Fibroblast of lung (primary cell): ENCODE results near the gene HABP2. TPM values are rescaled to one million over a fixed set of nuclear protein-coding genes. Genes with fewer than 3 reads are reported as not detected.

Source experiments
- DNase-seq, 2 donors: peaks; one replicate each; pipeline versions ENCODE4 v3.0.0 to v3.0.0-alpha.2; 2010; ENCODE audit warnings: low read depth in 2 of 2
- H2AFZ ChIP-seq: 2 replicates; pipeline ENCODE4 v1.5.1; 2012; ENCODE audit warnings: low read length, control low read depth, inconsistent platforms
- H3K27ac ChIP-seq: 2 replicates; pipeline ENCODE4 v1.5.1; 2011; ENCODE audit warnings: low read length, control low read depth; ENCODE audit not compliant: insufficient read depth
- H3K27me3 ChIP-seq: 2 replicates; pipeline ENCODE4 v1.5.1; 2011; ENCODE audit warnings: mild to moderate bottlenecking, low read length; ENCODE audit not compliant: control insufficient read depth, insufficient read depth
- H3K36me3 ChIP-seq: 2 replicates; pipeline ENCODE4 v1.5.1; 2011; ENCODE audit warnings: low read length; ENCODE audit not compliant: control insufficient read depth, insufficient read depth
- H3K4me1 ChIP-seq: 2 replicates; pipeline ENCODE4 v1.5.1; 2011; ENCODE audit warnings: low read length; ENCODE audit not compliant: control insufficient read depth, insufficient read depth; ENCODE audit errors: extremely low read depth
- H3K4me2 ChIP-seq: 2 replicates; pipeline ENCODE4 v1.5.1; 2011; ENCODE audit warnings: low read length, control low read depth; ENCODE audit not compliant: insufficient read depth; ENCODE audit errors: extremely low read depth
- H3K4me3 ChIP-seq, 4 experiments: fragments of 200-600 bp in 1 of 4; sonication (generic) in 1 of 4; replicated peaks in 1 of 4; 2 replicates each; pipeline ENCODE4 v1.5.1; 2011 to 2016; ENCODE audit warnings: low read length in 4 of 4, low read depth in 3 of 4, mild to moderate bottlenecking in 3 of 4, control low read depth in 2 of 4, inconsistent platforms in 1 of 4, mixed read lengths in 1 of 4; ENCODE audit not compliant: insufficient read depth in 1 of 4; ENCODE audit errors: control extremely low read depth in 1 of 4
- H3K79me2 ChIP-seq: 2 replicates; pipeline ENCODE4 v1.5.1; 2012; ENCODE audit warnings: mild to moderate bottlenecking, low read length, inconsistent platforms; ENCODE audit not compliant: control insufficient read depth, insufficient read depth
- H3K9ac ChIP-seq: 2 replicates; pipeline ENCODE4 v1.5.1; 2011; ENCODE audit warnings: mild to moderate bottlenecking, low read length, control low read depth; ENCODE audit not compliant: insufficient read depth
- H3K9me3 ChIP-seq: 2 replicates; pipeline ENCODE4 v1.5.1; 2012; ENCODE audit warnings: low read depth, low read length; ENCODE audit not compliant: control insufficient read depth, insufficient read depth
- H4K20me1 ChIP-seq: 2 replicates; pipeline ENCODE4 v1.5.1; 2011; ENCODE audit warnings: low read length; ENCODE audit not compliant: control insufficient read depth, insufficient read depth; ENCODE audit errors: extremely low read depth
- EZH2 ChIP-seq: IDR thresholded peaks from 2 replicates; pipeline ENCODE4 v1.5.1; 2012; ENCODE audit warnings: low read length, control low read depth, mild to moderate bottlenecking; ENCODE audit errors: missing control alignments
- polyA plus RNA-seq, 2 donors: library from polyadenylated mRNA; depleted of rRNA in 1 of 2; stranded (reverse) in 1 of 2; unstranded in 1 of 2; fragments of >200 nt; gene quantifications; 2 replicates each; pipeline ENCODE4 v1.2.1, GENCODE V29; 2011 to 2012; ENCODE audit warnings: missing spikeins in 1 of 2
- total RNA-seq: library from RNA; depleted of rRNA; stranded (reverse); fragments of >200 nt; gene quantifications from 2 replicates; pipeline ENCODE4 v1.2.1, GENCODE V29; 2014
- TF ChIP-seq, protein P1 (sequence below), 2 donors: IDR thresholded peaks in 1 of 2; conservative IDR thresholded peaks in 1 of 2; 1 replicate in 1 of 2; 2 replicates in 1 of 2; pipeline ENCODE4 v1.5.1; 2011 to 2012; ENCODE audit warnings: low read length in 2 of 2, control low read depth in 1 of 2, inconsistent platforms in 1 of 2, low read depth in 1 of 2, mild to moderate bottlenecking in 1 of 2

HABP2 gene
- total and polyA plus RNA-seq, 2 donors (not counting 1 experiment from before 2014, with no cell fraction given) = not detected

DNA sequence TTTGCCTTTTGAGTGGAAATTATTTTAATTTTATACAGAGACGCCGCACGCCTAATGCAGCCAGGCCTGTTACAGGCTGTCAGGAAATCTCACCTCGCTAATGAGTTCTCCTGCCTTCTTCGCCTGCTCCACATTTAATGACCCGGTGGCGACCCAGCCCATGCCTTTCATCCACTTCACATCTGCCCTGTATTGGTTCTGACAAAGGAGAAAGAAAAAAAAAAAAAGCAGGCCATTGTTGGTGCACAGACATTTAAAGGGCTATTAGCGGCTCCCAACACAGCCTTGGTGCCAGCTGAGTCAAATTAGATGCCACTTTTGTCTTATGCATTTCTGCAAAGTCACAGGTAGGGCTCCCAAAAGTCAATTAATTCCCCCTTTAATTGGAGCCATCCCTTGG, 67.7 kb downstream of the HABP2 start:
- no peak overlapping the region for H3K9ac ChIP-seq
- TF ChIP-seq, protein P1, sequence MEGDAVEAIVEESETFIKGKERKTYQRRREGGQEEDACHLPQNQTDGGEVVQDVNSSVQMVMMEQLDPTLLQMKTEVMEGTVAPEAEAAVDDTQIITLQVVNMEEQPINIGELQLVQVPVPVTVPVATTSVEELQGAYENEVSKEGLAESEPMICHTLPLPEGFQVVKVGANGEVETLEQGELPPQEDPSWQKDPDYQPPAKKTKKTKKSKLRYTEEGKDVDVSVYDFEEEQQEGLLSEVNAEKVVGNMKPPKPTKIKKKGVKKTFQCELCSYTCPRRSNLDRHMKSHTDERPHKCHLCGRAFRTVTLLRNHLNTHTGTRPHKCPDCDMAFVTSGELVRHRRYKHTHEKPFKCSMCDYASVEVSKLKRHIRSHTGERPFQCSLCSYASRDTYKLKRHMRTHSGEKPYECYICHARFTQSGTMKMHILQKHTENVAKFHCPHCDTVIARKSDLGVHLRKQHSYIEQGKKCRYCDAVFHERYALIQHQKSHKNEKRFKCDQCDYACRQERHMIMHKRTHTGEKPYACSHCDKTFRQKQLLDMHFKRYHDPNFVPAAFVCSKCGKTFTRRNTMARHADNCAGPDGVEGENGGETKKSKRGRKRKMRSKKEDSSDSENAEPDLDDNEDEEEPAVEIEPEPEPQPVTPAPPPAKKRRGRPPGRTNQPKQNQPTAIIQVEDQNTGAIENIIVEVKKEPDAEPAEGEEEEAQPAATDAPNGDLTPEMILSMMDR (conservative IDR thresholded peaks at IDR 0.05 in 1 of 2, IDR thresholded peaks at IDR 0.05 in 1 of 2; ENCODE audit: low read depth in 1 of 2, low read length in 2 of 2) = no peak
- no peak for TF ChIP-seq EZH2
- H4K20me1 ChIP-seq = no peaks in the 10 kb centered on the region
- no peak overlapping the region for H2AFZ ChIP-seq
- no peaks in the 10 kb centered on the region for H3K27me3 ChIP-seq
- no peaks in the 10 kb centered on the region for H3K36me3 ChIP-seq
- no peak overlapping the region for H3K4me2 ChIP-seq
- no peak overlapping the region for H3K4me3 ChIP-seq
- H3K9me3 ChIP-seq = no peaks in the 10 kb centered on the region
- no peak overlapping the region for H3K27ac ChIP-seq
- no peak for DNase-seq
- H3K79me2 ChIP-seq = no peaks in the 10 kb centered on the region
- no peaks in the 10 kb centered on the region for H3K4me1 ChIP-seq

GRCh38 chr10:113620936-113621335, 68.1 kb downstream of the HABP2 start:
- Histone ChIP-seq H3K4me2 (no peak overlapping the region), H3K27ac (no peak overlapping the region), H3K27me3 (no peaks in the 10 kb centered on the region), H3K4me3 (no peak overlapping the region), H3K9ac (no peak overlapping the region), H3K4me1 (no peaks in the 10 kb centered on the region), H4K20me1 (no peaks in the 10 kb centered on the region), H3K36me3 (no peaks in the 10 kb centered on the region), H3K79me2 (no peaks in the 10 kb centered on the region), H3K9me3 (no peaks in the 10 kb centered on the region), H2AFZ (no peak overlapping the region)
- DNase-seq = no peak
- TF ChIP-seq, protein P1 (conservative IDR thresholded peaks at IDR 0.05 in 1 of 2, IDR thresholded peaks at IDR 0.05 in 1 of 2; ENCODE audit: low read depth in 1 of 2, low read length in 2 of 2) = no peak
- no peak for TF ChIP-seq EZH2

GRCh38 chr10:113621799-113622198, 68.9 kb downstream of the HABP2 start:
- DNase-seq = no peak
- no peak for TF ChIP-seq EZH2
- TF ChIP-seq, protein P1 (conservative IDR thresholded peaks at IDR 0.05 in 1 of 2, IDR thresholded peaks at IDR 0.05 in 1 of 2; ENCODE audit: low read depth in 1 of 2, low read length in 2 of 2) = no peak
- H3K36me3 ChIP-seq = no peaks in the 10 kb centered on the region

More at GRCh38 chr10:113621799-113622198, 68.9 kb downstream of the HABP2 start:
- H3K4me1 ChIP-seq = no peaks in the 10 kb centered on the region
- no peak overlapping the region for H3K4me2 ChIP-seq
- no peak overlapping the region for H2AFZ ChIP-seq
- no peak overlapping the region for H3K9ac ChIP-seq
- H3K27me3 ChIP-seq = no peaks in the 10 kb centered on the region
- no peaks in the 10 kb centered on the region for H3K9me3 ChIP-seq
- no peaks in the 10 kb centered on the region for H4K20me1 ChIP-seq
- H3K4me3 ChIP-seq = no peak overlapping the region
- H3K27ac ChIP-seq = no peak overlapping the region
- H3K79me2 ChIP-seq = no peaks in the 10 kb centered on the region
